Fibroblast of lung (primary cell): ENCODE data around the gene HNRNPA1L2.
"Not testable (repeated sequence)": the region's sequence is repeated elsewhere in the genome, so short reads cannot be mapped to it uniquely, and the experiment has no call there.

Source experiments
- EZH2 ChIP-seq: IDR thresholded peaks from 2 replicates; pipeline ENCODE4 v1.5.1; 2012; ENCODE audit warnings: low read length, control low read depth, mild to moderate bottlenecking; ENCODE audit errors: missing control alignments
- TF ChIP-seq, protein P1 (sequence below), 2 donors: IDR thresholded peaks in 1 of 2; conservative IDR thresholded peaks in 1 of 2; 1 replicate in 1 of 2; 2 replicates in 1 of 2; pipeline ENCODE4 v1.5.1; 2011 to 2012; ENCODE audit warnings: low read length in 2 of 2, control low read depth in 1 of 2, inconsistent platforms in 1 of 2, low read depth in 1 of 2, mild to moderate bottlenecking in 1 of 2

- TF ChIP-seq, protein P1, sequence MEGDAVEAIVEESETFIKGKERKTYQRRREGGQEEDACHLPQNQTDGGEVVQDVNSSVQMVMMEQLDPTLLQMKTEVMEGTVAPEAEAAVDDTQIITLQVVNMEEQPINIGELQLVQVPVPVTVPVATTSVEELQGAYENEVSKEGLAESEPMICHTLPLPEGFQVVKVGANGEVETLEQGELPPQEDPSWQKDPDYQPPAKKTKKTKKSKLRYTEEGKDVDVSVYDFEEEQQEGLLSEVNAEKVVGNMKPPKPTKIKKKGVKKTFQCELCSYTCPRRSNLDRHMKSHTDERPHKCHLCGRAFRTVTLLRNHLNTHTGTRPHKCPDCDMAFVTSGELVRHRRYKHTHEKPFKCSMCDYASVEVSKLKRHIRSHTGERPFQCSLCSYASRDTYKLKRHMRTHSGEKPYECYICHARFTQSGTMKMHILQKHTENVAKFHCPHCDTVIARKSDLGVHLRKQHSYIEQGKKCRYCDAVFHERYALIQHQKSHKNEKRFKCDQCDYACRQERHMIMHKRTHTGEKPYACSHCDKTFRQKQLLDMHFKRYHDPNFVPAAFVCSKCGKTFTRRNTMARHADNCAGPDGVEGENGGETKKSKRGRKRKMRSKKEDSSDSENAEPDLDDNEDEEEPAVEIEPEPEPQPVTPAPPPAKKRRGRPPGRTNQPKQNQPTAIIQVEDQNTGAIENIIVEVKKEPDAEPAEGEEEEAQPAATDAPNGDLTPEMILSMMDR (conservative IDR thresholded peaks at IDR 0.05 in 1 of 2, IDR thresholded peaks at IDR 0.05 in 1 of 2; ENCODE audit: low read depth in 1 of 2, low read length in 2 of 2) = not testable (repeated sequence)
- TF ChIP-seq EZH2 = not testable (repeated sequence)
Observed at GRCh38 chr13:52593175-52593574, 49.1 kb upstream of the HNRNPA1L2 start.
